Measurements from ENCODE around the gene ATP10A. TPM values are rescaled to one million over a fixed set of nuclear protein-coding genes. Genes with fewer than 3 reads are reported as not detected.

The ATP10A gene
- total RNA-seq, 4 donors from 2014 or later, result 8.4 to 19.3 (median 16.5) TPM

GRCh38 chr15:25730918-25731317 is 132.2 kb downstream of the ATP10A start:
- TF ChIP-seq, protein P1, sequence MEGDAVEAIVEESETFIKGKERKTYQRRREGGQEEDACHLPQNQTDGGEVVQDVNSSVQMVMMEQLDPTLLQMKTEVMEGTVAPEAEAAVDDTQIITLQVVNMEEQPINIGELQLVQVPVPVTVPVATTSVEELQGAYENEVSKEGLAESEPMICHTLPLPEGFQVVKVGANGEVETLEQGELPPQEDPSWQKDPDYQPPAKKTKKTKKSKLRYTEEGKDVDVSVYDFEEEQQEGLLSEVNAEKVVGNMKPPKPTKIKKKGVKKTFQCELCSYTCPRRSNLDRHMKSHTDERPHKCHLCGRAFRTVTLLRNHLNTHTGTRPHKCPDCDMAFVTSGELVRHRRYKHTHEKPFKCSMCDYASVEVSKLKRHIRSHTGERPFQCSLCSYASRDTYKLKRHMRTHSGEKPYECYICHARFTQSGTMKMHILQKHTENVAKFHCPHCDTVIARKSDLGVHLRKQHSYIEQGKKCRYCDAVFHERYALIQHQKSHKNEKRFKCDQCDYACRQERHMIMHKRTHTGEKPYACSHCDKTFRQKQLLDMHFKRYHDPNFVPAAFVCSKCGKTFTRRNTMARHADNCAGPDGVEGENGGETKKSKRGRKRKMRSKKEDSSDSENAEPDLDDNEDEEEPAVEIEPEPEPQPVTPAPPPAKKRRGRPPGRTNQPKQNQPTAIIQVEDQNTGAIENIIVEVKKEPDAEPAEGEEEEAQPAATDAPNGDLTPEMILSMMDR (IDR thresholded peaks at IDR 0.05), result no peak
- DNase-seq (ENCODE audit: low spot score) (no peak), ATAC-seq (ENCODE audit: low FRiP score) (no peak)

DNA sequence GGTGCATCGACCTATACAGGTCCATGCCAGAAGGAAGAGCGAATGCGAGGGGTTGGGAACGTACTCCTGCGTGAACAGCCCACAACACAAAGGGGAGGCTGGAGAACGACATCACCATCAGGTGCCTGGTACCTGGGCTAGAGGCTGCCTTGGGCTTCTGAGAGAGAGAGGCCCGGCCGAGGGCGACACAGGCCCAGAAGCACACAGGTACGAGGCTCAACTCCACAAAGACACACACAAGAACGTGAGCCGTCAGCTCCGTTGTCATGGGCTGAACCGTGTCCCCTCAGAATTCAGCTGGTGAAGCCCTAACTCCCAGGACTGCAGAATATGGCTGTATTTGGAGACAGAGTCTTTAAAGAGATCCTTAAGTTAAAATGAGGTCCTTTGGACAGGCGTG is 134.3 kb downstream of the ATP10A start:
- ATAC-seq (ENCODE audit: low FRiP score), result no peak
- TF ChIP-seq, protein P1 (IDR thresholded peaks at IDR 0.05), result no peak
- no peak for DNase-seq (ENCODE audit: low spot score)

DNA sequence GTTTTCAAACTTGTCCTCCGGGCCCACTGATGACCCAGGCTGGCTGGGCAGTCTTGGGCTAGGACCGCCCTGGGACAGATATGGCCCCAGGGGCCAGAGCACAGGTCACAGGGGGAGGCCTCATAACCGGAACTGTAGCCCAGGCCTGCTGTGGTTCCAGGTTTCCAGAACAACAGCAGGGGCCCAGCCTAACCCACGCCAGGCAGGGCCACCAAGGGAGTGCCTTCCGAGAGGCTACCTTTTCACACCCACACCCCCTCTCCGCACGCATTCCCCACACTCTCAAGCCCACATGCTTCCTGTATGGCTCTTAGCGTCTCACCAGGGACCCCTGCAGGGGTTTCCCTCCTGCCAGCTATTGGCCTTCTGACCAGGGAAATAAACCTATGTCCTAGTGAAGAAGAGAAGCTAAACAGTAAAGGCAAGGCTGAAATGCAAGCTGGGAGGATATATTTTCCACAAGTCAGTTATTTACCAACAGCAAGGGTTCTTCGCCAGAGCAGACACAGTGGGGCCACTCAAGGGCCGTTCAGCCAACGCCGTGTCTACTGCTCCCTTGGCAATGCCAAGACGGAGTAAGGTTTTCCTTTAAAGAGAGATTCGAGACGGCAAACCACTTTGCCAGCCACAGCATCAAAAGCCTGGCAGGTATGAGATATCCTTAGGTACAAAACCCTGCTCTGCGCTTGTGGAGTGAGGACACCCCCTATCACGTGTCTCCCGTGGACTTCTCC is 135.1 kb downstream of the ATP10A start:
- no peak for DNase-seq (ENCODE audit: low spot score)
- TF ChIP-seq, protein P1 (IDR thresholded peaks at IDR 0.05), result no peak
- ATAC-seq (ENCODE audit: low FRiP score), result no peak

DNA sequence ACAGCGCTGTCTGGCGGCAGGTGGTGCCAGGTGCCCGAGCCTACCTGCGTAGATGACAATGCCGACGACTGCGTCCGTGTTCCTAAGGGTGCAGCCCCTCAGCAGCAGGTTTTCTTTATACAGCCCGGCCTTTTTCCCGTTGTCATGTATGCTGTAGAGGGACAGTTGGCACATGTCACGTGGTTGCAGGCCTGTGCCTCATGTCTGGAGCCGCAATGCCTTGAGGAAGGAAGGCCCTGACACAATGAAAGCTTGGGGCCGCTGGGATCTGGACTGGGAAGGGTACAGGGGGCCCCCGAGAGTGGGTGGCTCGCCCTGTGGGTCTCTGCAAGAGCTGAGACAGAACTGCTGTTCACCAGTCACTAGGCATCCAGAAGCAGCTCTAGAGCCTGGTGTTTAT is 136.0 kb downstream of the ATP10A start:
- DNase-seq (ENCODE audit: low spot score) (no peak), ATAC-seq (ENCODE audit: low FRiP score) (no peak)
- TF ChIP-seq, protein P1 (IDR thresholded peaks at IDR 0.05), result no peak

DNA sequence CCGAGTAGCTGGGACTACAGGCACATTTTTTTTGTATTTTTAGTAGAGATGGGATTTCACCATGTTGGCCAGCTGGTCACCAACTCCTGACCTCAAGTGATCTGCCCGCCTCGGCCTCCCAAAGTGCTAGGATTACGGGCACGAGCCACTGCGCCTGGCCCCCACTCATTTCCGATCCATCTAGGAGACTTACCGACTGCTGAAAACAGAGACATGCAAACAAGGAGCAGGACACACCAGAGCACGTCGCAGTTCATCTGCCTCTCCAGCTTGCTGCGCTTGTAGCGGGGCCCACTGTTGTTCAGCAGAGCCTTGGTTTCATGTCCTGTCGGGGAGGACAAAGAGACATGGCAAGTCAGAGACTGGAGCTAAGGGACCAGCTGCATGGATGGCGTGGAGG is 137.4 kb downstream of the ATP10A start:
- TF ChIP-seq, protein P1 (IDR thresholded peaks at IDR 0.05), result no peak
- DNase-seq (ENCODE audit: low spot score) (no peak), ATAC-seq (ENCODE audit: low FRiP score) (no peak)

- ATAC-seq (ENCODE audit: low FRiP score) (no peak), DNase-seq (ENCODE audit: low spot score) (no peak)
- TF ChIP-seq, protein P1 (IDR thresholded peaks at IDR 0.05), result no peak
Observed at GRCh38 chr15:25724899-25725298, 138.2 kb downstream of the ATP10A start.

- ATAC-seq (ENCODE audit: low FRiP score) (no peak), DNase-seq (ENCODE audit: low spot score) (no peak)
- TF ChIP-seq, protein P1 (IDR thresholded peaks at IDR 0.05), result no peak
Observed at GRCh38 chr15:25721605-25721955, 141.5 kb downstream of the ATP10A start.
